Ascending aorta (tissue), 2 donors: ENCODE results near the gene KCNQ1. TPM values are rescaled to one million over a fixed set of nuclear protein-coding genes. Genes with fewer than 3 reads are reported as not detected.

Experiments
- DNase-seq, 2 donors: peaks; one replicate each; pipeline ENCODE4 v3.0.0-alpha.2; 2019; ENCODE audit warnings: low spot score in 2 of 2
- H3K27ac ChIP-seq, 2 donors: fragments of 200-600 bp; sonication (generic); one replicate each; pipeline ENCODE4 v1.5.1; 2016 to 2017; ENCODE audit warnings: mild to moderate bottlenecking in 1 of 2
- H3K27me3 ChIP-seq: fragments of 200-600 bp; sonication (generic); one replicate; pipeline ENCODE4 v1.5.1; 2017
- H3K36me3 ChIP-seq, 2 donors: fragments of 200-600 bp; sonication (generic); one replicate each; pipeline ENCODE4 v1.5.1; 2016
- H3K4me1 ChIP-seq, 2 donors: fragments of 200-600 bp; sonication (generic); one replicate each; pipeline ENCODE4 v1.5.1; 2016 to 2017; ENCODE audit warnings: mild to moderate bottlenecking in 1 of 2
- H3K4me3 ChIP-seq, 2 donors: fragments of 200-600 bp; sonication (generic); one replicate each; pipeline ENCODE4 v1.5.1; 2016 to 2017; ENCODE audit warnings: mild to moderate bottlenecking in 1 of 2
- H3K9me3 ChIP-seq, 2 donors: fragments of 200-600 bp; sonication (generic); one replicate each; pipeline ENCODE4 v1.5.1; 2016
- CTCF ChIP-seq, 3 experiments: fragments of 200-600 bp in 2 of 3; fragments of 450-650 bp in 1 of 3; sonication (generic) in 2 of 3; IDR thresholded peaks; one replicate each; pipeline ENCODE4 v1.5.1; 2016 to 2019; ENCODE audit warnings: antibody characterized with exemption in 3 of 3, mild to moderate bottlenecking in 1 of 3, moderate library complexity in 1 of 3
- intact Hi-C: fragments of 100-400 bp; cut with DNase I; formaldehyde crosslinking; loops from one replicate; pipeline ENCODE4 v1.15.1; 2023
- total RNA-seq: library from RNA; depleted of rRNA; stranded (reverse); fragments of >200 nt; gene quantifications from one replicate; pipeline ENCODE4 v1.1.0, GENCODE V29; 2016

The KCNQ1 gene
- total RNA-seq, 1 donor from 2014 or later: 2.3 TPM

- no peak for TF ChIP-seq CTCF (IDR thresholded peaks at IDR 0.05)
- DNase-seq: peak in 1 of 2 donors; percentile 3
- Histone ChIP-seq H3K36me3 (no peaks in the 10 kb centered on the region), H3K9me3 (no peaks in the 10 kb centered on the region), H3K27ac (no peak overlapping the region), H3K4me1 (no peaks in the 10 kb centered on the region), H3K27me3 (no peaks in the 10 kb centered on the region), H3K4me3 (no peak overlapping the region)
- intact Hi-C loops: no loop called here
These were observed 243.8 kb downstream of the KCNQ1 start for GRCh38 chr11:2688381-2689231.

- H3K27me3 ChIP-seq: no peaks in the 10 kb centered on the region
- H3K36me3 ChIP-seq: no peaks in the 10 kb centered on the region
- H3K4me3 ChIP-seq: no peak overlapping the region
- DNase-seq: no peak
- no peak for TF ChIP-seq CTCF (IDR thresholded peaks at IDR 0.05)
- H3K4me1 ChIP-seq: no peaks in the 10 kb centered on the region
- no peaks in the 10 kb centered on the region for H3K9me3 ChIP-seq
- no peak overlapping the region for H3K27ac ChIP-seq
- intact Hi-C loops: no loop called here
These were observed 245.1 kb downstream of the KCNQ1 start for GRCh38 chr11:2689651-2690575.

- TF ChIP-seq CTCF (IDR thresholded peaks at IDR 0.05): no peak
These were observed 246.0 kb downstream of the KCNQ1 start for GRCh38 chr11:2690596-2691354.

GRCh38 chr11:2691355-2691761 is 246.6 kb downstream of the KCNQ1 start:
- Histone ChIP-seq H3K27me3 (no peaks in the 10 kb centered on the region), H3K4me1 (no peaks in the 10 kb centered on the region), H3K36me3 (no peaks in the 10 kb centered on the region), H3K27ac (no peak overlapping the region), H3K4me3 (no peak overlapping the region), H3K9me3 (no peaks in the 10 kb centered on the region)
- no peak for DNase-seq
- no peak for TF ChIP-seq CTCF (IDR thresholded peaks at IDR 0.05)
- intact Hi-C loops: no loop called here

More at GRCh38 chr11:2690596-2691354, 246.0 kb downstream of the KCNQ1 start:
- Histone ChIP-seq H3K9me3 (no peaks in the 10 kb centered on the region), H3K27me3 (no peaks in the 10 kb centered on the region), H3K4me3 (no peak overlapping the region), H3K27ac (no peak overlapping the region), H3K36me3 (no peaks in the 10 kb centered on the region), H3K4me1 (no peaks in the 10 kb centered on the region)
- intact Hi-C loops: no loop called here
- DNase-seq: no peak
